ENCODE data around the gene ISCA1.

DNA sequence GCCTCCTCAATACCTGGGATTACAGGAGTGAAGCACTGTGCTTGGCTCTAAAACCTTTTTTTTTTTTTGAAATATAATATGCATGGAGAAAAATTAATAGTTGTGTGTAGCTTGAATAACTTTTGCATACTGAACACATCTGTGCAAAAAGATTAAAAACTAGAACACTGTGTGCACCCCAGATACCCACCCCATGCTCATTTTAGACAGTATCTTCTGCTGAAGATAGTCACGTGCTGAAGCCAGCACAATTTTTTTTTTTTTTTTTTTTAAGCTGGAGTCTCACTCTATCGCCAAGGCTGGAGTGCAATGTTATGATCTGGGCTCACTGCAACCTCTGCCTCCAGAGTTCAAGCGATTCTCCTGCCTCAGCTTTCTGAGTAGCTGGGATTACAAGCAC is 62.7 kb downstream of the ISCA1 start:
- no peak for TF ChIP-seq POLR2A (IDR thresholded peaks at IDR 0.05)
- TF ChIP-seq CTCF (IDR thresholded peaks at IDR 0.05) = no peak

Data from breast epithelium (tissue), 3 donors.